Fibroblast of skin of left biceps (primary cell): Measurements from ENCODE around the gene ACAD8.
"Not testable (repeated sequence)": the region's sequence is repeated elsewhere in the genome, so short reads cannot be mapped to it uniquely, and the experiment has no call there.

Experiments used
- DNase-seq, 2 experiments: peaks; one replicate each; pipeline ENCODE4 v3.0.0-alpha.2; 2013; ENCODE audit warnings: low read depth in 2 of 2

The ACAD8 gene

GRCh38 chr11:134238956-134239355 is 14.4 kb upstream of the ACAD8 start:
- no peak for DNase-seq

GRCh38 chr11:134240592-134240991 is 12.8 kb upstream of the ACAD8 start:
- no peak for DNase-seq

- DNase-seq: no peak
These were observed 11.0 kb upstream of the ACAD8 start for GRCh38 chr11:134242376-134242775.

GRCh38 chr11:134243913-134244312 is 9.5 kb upstream of the ACAD8 start:
- DNase-seq: no peak

- DNase-seq: no peak
These were observed 8.8 kb upstream of the ACAD8 start for GRCh38 chr11:134244593-134244992.

GRCh38 chr11:134245434-134245833 is 7.9 kb upstream of the ACAD8 start:
- no peak for DNase-seq

GRCh38 chr11:134246100-134246499 is 7.3 kb upstream of the ACAD8 start:
- no peak for DNase-seq

GRCh38 chr11:134246678-134247077 is 6.7 kb upstream of the ACAD8 start:
- DNase-seq: no peak

- DNase-seq: no peak
These were observed 4.4 kb upstream of the ACAD8 start for GRCh38 chr11:134248910-134249480.

- DNase-seq: no peak
These were observed 3.1 kb upstream of the ACAD8 start for GRCh38 chr11:134250246-134250645.

GRCh38 chr11:134250675-134251074 is 2.7 kb upstream of the ACAD8 start:
- no peak for DNase-seq

GRCh38 chr11:134252346-134253187 is 801 bp upstream of the ACAD8 start:
- no peak for DNase-seq

- no peak for DNase-seq
These were observed 1.2 kb downstream of the ACAD8 start for GRCh38 chr11:134254433-134255183.

GRCh38 chr11:134255184-134255561 is 1.8 kb downstream of the ACAD8 start:
- not testable (repeated sequence) for DNase-seq

- DNase-seq: no peak
These were observed 3.7 kb downstream of the ACAD8 start for GRCh38 chr11:134257101-134257500.

- DNase-seq: no peak
These were observed 5.2 kb downstream of the ACAD8 start for GRCh38 chr11:134258577-134258976.

GRCh38 chr11:134260503-134260902 is 7.1 kb downstream of the ACAD8 start:
- no peak for DNase-seq

- no peak for DNase-seq
These were observed 7.6 kb downstream of the ACAD8 start for GRCh38 chr11:134260983-134261382.

GRCh38 chr11:134261626-134262488 is 8.5 kb downstream of the ACAD8 start:
- no peak for DNase-seq

GRCh38 chr11:134264966-134265764 is 11.8 kb downstream of the ACAD8 start:
- DNase-seq: no peak

- DNase-seq: no peak
These were observed 13.1 kb downstream of the ACAD8 start for GRCh38 chr11:134266440-134266839.
